Measurements from ENCODE around the gene TENM4.

TENM4 gene

DNA sequence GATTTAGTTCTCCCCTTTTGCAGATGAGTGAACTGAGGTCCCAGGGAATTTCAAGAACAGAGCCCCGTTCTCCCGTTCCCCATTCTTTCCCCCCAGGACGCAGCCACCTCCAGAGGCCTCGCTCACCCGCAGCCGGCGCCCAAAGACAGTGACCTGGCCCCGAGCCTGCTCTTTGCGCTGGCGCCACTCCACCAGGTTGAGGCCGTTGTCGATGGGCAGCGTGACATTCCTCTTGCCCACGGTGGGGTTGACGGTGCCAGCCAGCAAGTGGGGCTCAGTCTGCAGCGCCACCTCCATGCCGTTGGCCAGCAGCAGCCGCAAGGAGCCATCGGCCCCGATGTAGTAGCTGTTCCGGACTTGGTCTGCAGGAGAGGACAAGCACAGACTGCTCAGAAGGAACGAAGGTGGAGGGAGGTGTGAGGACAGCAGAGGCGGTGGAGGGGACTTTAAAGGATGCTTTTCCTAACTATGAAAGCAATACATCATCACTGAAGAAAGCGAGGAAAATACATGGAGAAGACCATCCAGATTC lies 764.7 kb downstream of the TENM4 start:
- H3K4me3 ChIP-seq (ENCODE audit: low read depth, low read length) = no peak overlapping the region
- H3K4me1 ChIP-seq (ENCODE audit: control insufficient read depth, insufficient read depth, low read length, unreplicated experiment) = no peaks in the 10 kb centered on the region
- H3K36me3 ChIP-seq (ENCODE audit: insufficient read depth, low read length) = no peaks in the 10 kb centered on the region
- no peaks in the 10 kb centered on the region for H3K27me3 ChIP-seq (ENCODE audit: insufficient read depth, low read length)
- no peaks in the 10 kb centered on the region for H3K79me2 ChIP-seq (ENCODE audit: control insufficient read depth, insufficient read depth, low read length, unreplicated experiment)
- no peak overlapping the region for H3K27ac ChIP-seq (ENCODE audit: low read depth, low read length)
- H2AFZ ChIP-seq (ENCODE audit: low read length, unreplicated experiment) = no peak overlapping the region

DNA sequence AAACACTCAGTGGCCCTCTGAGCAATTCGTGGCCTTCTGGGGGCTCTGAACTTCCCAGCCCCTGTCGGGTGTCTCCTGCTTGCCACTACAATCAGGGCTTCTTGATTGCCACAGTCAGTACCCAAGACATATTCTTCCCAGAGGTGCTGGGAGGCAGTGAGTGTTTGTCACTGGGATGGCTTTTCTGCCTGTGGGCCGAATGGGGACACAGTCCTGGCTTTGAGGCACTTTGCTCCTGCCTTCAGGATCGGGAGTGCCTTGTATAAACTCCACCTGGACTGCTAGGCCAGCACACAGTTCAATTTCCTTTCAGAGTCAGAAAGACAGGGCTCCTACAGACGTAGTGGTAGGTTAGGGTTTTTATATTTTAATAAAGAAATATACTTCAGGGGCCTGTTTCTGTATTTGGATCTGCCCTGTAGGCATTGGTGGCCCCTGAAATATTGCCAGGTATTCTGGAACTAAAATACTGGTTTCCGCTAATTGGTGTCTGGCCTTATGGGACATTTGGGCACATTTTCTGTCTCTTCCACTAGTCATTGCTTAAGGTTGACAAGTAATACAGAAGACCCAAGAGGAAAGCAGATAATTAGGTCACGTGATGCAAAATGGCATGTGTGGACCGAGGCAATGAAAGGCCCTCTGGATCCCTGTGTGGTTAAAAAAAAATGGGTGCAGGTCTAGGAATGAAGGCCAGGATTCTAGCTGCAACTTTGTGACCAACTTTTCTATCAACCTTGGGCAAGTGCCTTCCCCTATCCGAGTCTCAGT lies 767.8 kb downstream of the TENM4 start:
- no peak overlapping the region for H3K4me3 ChIP-seq (ENCODE audit: low read depth, low read length)
- no peak overlapping the region for H3K27ac ChIP-seq (ENCODE audit: low read depth, low read length)
- H2AFZ ChIP-seq (ENCODE audit: low read length, unreplicated experiment) = no peak overlapping the region
- H3K4me1 ChIP-seq (ENCODE audit: control insufficient read depth, insufficient read depth, low read length, unreplicated experiment) = no peaks in the 10 kb centered on the region
- H3K27me3 ChIP-seq (ENCODE audit: insufficient read depth, low read length) = no peaks in the 10 kb centered on the region
- H3K79me2 ChIP-seq (ENCODE audit: control insufficient read depth, insufficient read depth, low read length, unreplicated experiment) = no peaks in the 10 kb centered on the region
- no peaks in the 10 kb centered on the region for H3K36me3 ChIP-seq (ENCODE audit: insufficient read depth, low read length)

DNA sequence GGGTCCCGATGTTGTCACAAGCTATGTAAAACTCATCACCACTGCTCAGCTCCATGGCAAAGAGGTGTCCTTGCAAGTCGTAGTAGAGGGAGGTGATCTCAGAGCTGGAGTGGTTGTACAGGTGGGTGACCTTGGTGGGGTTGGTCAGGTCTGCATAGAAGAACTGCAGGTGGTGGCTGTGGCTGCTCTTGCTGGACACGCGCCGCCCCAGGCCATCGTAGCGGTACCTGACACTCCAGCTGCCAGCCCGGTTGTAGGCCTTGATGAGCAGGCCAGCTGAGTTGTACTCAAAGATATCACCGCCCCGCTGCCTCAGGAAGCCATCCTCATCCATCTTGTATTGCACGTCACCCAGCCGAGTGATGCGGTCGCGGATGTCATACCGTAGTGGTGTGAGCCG lies 771.6 kb downstream of the TENM4 start:
- H3K27me3 ChIP-seq (ENCODE audit: insufficient read depth, low read length) = no peaks in the 10 kb centered on the region
- no peaks in the 10 kb centered on the region for H3K36me3 ChIP-seq (ENCODE audit: insufficient read depth, low read length)
- no peak overlapping the region for H3K27ac ChIP-seq (ENCODE audit: low read depth, low read length)
- H3K4me3 ChIP-seq (ENCODE audit: low read depth, low read length) = no peak overlapping the region
- H3K79me2 ChIP-seq (ENCODE audit: control insufficient read depth, insufficient read depth, low read length, unreplicated experiment) = no peaks in the 10 kb centered on the region
- H2AFZ ChIP-seq (ENCODE audit: low read length, unreplicated experiment) = no peak overlapping the region
- H3K4me1 ChIP-seq (ENCODE audit: control insufficient read depth, insufficient read depth, low read length, unreplicated experiment) = no peaks in the 10 kb centered on the region

DNA sequence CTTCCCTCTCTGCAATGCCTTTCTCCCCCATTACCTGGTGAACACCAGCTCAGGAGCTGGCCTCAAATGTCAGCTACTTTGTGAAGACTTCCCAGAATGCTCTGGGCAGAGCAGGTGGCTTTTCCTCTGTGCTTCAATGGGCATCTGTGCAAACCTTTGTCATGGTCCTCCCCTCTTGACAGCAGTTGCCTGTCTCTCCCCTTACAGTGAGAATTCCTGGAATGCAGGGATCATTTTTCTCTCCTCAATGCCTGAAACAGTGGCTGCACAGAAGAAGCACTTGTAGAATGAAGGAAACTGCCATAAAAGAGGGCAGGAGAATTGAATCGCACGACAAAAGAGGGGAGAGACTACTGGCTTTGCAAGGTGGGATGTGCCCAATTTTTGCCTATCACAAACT lies 773.4 kb downstream of the TENM4 start:
- no peaks in the 10 kb centered on the region for H3K27me3 ChIP-seq (ENCODE audit: insufficient read depth, low read length)
- H3K36me3 ChIP-seq (ENCODE audit: insufficient read depth, low read length) = no peaks in the 10 kb centered on the region
- H2AFZ ChIP-seq (ENCODE audit: low read length, unreplicated experiment) = no peak overlapping the region
- H3K4me1 ChIP-seq (ENCODE audit: control insufficient read depth, insufficient read depth, low read length, unreplicated experiment) = no peaks in the 10 kb centered on the region
- no peaks in the 10 kb centered on the region for H3K79me2 ChIP-seq (ENCODE audit: control insufficient read depth, insufficient read depth, low read length, unreplicated experiment)
- no peak overlapping the region for H3K4me3 ChIP-seq (ENCODE audit: low read depth, low read length)
- no peak overlapping the region for H3K27ac ChIP-seq (ENCODE audit: low read depth, low read length)

DNA sequence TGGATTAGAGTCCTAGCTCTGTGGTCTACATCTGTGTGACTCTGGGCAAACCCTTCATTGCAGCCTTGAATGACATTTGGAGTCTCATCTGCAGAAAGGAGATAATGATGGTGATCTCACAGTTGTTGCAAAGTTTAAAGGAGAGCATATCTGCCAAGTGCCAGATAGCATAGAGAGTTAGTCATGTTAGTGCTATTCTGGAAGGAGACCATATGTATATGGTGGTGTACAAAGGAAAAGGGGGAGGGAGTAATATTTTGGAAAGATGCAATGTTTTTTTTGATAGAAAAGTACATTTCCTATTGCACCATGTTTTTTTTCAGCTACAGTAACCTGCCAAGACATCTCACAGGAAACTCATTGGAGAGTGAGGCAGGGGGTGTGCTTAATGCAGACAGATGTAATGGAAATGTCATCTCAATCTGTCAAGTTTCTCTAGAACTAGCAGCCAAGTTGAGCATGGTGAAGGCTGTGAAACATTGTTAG lies 774.1 kb downstream of the TENM4 start:
- Histone ChIP-seq H3K27me3 (ENCODE audit: insufficient read depth, low read length) (no peaks in the 10 kb centered on the region), H3K4me1 (ENCODE audit: control insufficient read depth, insufficient read depth, low read length, unreplicated experiment) (no peaks in the 10 kb centered on the region), H3K79me2 (ENCODE audit: control insufficient read depth, insufficient read depth, low read length, unreplicated experiment) (no peaks in the 10 kb centered on the region), H3K36me3 (ENCODE audit: insufficient read depth, low read length) (no peaks in the 10 kb centered on the region), H3K27ac (ENCODE audit: low read depth, low read length) (no peak overlapping the region), H2AFZ (ENCODE audit: low read length, unreplicated experiment) (no peak overlapping the region), H3K4me3 (ENCODE audit: low read depth, low read length) (no peak overlapping the region)

DNA sequence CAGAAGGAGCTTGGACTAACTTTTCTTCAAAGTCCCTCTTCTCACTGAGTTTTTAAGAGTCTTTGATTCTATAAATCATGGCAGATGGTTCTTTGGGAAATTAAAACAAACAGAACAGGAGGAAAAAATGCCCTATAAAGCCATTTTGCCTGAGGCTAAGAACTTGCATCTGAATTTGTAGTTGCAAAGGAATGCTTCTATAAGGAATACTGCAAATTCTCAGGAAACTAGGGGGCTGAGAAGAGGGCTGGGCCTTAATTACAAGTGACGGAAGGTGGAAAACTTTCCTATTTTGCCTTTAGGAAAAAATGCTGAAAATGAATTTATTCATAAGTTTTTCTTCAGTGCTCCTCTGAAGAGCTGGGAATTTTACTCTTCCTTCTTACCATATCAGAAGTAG lies 776.2 kb downstream of the TENM4 start:
- H3K27me3 ChIP-seq (ENCODE audit: insufficient read depth, low read length) = no peaks in the 10 kb centered on the region
- no peak overlapping the region for H3K27ac ChIP-seq (ENCODE audit: low read depth, low read length)
- H3K36me3 ChIP-seq (ENCODE audit: insufficient read depth, low read length) = no peaks in the 10 kb centered on the region
- H2AFZ ChIP-seq (ENCODE audit: low read length, unreplicated experiment) = no peak overlapping the region
- H3K4me3 ChIP-seq (ENCODE audit: low read depth, low read length) = no peak overlapping the region
- no peaks in the 10 kb centered on the region for H3K79me2 ChIP-seq (ENCODE audit: control insufficient read depth, insufficient read depth, low read length, unreplicated experiment)
- no peaks in the 10 kb centered on the region for H3K4me1 ChIP-seq (ENCODE audit: control insufficient read depth, insufficient read depth, low read length, unreplicated experiment)

DNA sequence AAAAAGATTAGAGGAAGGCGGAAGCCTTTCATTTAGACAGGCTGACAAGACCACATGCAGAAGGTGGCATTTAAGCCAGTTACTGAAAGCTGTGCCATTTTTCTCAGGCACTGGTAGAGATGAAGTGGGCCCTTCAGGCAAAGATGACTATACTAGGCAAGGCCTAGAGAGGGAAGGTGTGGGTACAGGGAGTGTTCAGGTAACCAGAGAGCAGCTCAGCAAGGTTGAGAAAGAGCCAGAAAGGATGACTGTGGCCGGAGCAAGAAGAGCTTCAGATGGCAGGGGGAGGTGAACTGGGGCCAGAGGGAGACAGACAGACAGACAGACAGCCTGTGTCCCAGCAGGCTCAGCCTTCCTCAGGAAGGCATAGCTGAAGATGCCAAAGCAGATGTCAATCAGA lies 778.0 kb downstream of the TENM4 start:
- no peaks in the 10 kb centered on the region for H3K27me3 ChIP-seq (ENCODE audit: insufficient read depth, low read length)

DNA sequence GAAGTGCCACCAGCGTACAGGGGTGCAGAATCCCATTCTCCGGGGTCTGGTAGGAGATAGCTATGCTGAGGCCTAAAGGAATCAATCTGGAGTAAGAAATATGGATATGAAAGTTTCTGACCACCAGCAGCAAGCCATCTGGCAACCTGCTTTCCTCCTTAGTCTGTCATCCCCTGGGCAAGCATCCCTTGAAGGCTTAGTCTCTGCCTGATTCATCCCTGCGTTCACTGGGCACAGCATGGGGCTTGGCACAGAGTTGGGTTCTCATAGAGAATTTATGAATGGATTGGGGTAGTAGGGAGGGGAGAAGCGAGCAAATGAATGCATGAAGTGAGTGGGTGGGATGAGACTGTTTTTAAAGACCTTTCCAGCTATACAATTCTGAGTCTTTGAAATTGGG lies 780.4 kb downstream of the TENM4 start:
- Histone ChIP-seq H3K36me3 (ENCODE audit: insufficient read depth, low read length) (no peaks in the 10 kb centered on the region), H3K27me3 (ENCODE audit: insufficient read depth, low read length) (no peaks in the 10 kb centered on the region), H3K4me3 (ENCODE audit: low read depth, low read length) (no peak overlapping the region)

More for the DNA sequence above, 778.0 kb downstream of the TENM4 start:
- Histone ChIP-seq H3K36me3 (ENCODE audit: insufficient read depth, low read length) (no peaks in the 10 kb centered on the region), H3K79me2 (ENCODE audit: control insufficient read depth, insufficient read depth, low read length, unreplicated experiment) (no peaks in the 10 kb centered on the region), H3K4me1 (ENCODE audit: control insufficient read depth, insufficient read depth, low read length, unreplicated experiment) (no peaks in the 10 kb centered on the region), H3K4me3 (ENCODE audit: low read depth, low read length) (no peak overlapping the region), H2AFZ (ENCODE audit: low read length, unreplicated experiment) (no peak overlapping the region), H3K27ac (ENCODE audit: low read depth, low read length) (no peak overlapping the region)

DNA sequence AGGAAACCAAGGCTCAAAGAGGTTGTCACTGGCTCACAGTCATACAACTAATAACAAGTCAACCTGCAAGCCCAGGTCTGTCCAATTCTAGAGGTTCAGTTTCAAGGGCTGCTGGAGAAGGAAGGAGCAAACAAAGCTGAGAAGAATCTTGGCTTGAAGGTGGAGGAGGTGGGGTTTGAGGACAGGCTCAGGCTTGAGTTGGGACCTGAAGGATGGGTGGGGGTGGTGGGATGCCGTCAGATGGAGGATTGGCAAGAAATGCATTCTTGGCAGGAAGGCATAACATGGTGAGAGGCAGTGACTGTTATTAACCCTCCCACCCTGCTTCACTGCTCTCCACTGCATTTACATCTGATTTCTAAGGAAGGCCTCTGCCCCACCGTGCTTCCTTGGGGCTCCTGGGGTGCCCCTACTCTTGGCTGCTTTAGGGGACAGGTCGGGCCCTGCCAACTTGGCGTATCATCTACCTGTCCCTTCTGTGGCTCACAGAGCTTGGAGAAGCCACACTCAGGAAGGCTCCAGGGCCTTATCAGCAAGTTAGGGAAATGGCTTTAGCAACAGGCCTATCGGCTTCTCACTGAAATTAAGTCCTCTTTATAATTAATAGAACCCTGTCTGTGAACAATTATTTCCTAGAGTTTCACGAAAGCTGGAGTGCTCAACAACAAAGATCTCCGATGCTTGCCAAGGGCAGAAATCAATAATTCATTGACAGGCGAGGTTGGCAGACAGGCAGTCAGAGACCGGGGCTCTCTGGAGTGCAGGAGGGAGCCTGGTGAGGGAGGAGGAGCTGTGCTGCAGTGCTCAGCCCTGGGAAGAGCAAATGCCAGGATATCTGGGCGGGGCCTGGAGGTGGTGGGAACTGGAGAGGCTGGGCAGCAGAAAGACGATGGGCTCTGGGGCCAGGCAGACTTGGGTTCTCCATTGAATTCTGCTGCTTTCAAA lies 781.2 kb downstream of the TENM4 start:
- Histone ChIP-seq H3K27ac (ENCODE audit: low read depth, low read length) (no peak overlapping the region), H3K4me1 (ENCODE audit: control insufficient read depth, insufficient read depth, low read length, unreplicated experiment) (no peaks in the 10 kb centered on the region), H3K36me3 (ENCODE audit: insufficient read depth, low read length) (no peaks in the 10 kb centered on the region), H3K4me3 (ENCODE audit: low read depth, low read length) (no peak overlapping the region), H3K79me2 (ENCODE audit: control insufficient read depth, insufficient read depth, low read length, unreplicated experiment) (no peaks in the 10 kb centered on the region), H3K27me3 (ENCODE audit: insufficient read depth, low read length) (no peaks in the 10 kb centered on the region), H2AFZ (ENCODE audit: low read length, unreplicated experiment) (no peak overlapping the region)

More for the DNA sequence above, 780.4 kb downstream of the TENM4 start:
- Histone ChIP-seq H3K79me2 (ENCODE audit: control insufficient read depth, insufficient read depth, low read length, unreplicated experiment) (no peaks in the 10 kb centered on the region), H3K4me1 (ENCODE audit: control insufficient read depth, insufficient read depth, low read length, unreplicated experiment) (no peaks in the 10 kb centered on the region), H3K27ac (ENCODE audit: low read depth, low read length) (no peak overlapping the region), H2AFZ (ENCODE audit: low read length, unreplicated experiment) (no peak overlapping the region)

DNA sequence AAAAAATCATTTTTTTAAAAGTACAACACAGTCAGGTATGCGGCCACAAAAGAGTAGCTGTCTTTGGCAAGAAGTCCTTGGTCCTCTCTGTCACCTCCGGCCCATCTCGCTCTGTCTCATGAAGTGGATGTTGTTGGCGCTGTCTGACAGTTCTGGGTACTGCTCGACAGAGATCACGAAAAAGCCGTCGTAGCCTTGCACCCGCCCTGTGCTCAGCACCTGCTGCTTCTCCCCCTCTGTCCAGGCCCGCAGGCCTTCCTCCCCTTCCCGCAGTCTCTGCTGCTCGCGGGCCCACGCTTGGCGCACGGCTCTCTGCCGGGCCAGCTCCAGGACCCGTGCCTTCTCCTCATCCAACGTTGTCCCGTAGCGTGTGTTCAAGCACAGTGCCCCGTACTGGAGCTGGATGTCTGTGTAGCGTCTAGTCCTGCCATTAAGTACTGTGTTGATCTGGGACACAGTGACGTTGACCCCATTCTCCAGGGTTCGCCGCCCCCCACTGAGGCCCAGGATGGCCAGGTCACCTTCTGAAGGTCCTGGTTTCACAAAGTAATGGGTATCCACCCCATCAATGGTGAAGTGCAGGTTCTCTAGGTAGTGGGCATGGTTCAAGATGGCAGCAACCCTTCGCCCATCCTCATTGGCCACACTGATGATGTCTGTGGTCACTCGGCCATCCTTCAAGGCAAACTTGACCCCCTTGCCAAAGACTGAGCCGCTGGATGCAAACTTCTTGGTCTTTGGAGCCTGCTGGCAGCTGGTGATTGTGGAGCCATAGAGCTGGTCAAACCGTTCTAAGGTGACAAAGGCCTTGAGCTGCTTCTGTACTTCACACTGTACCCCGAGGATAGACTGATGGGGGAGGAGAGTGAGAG lies 782.6 kb downstream of the TENM4 start:
- H3K36me3 ChIP-seq (ENCODE audit: insufficient read depth, low read length) = no peaks in the 10 kb centered on the region
- no peaks in the 10 kb centered on the region for H3K4me1 ChIP-seq (ENCODE audit: control insufficient read depth, insufficient read depth, low read length, unreplicated experiment)
- H3K27me3 ChIP-seq (ENCODE audit: insufficient read depth, low read length) = no peaks in the 10 kb centered on the region
- no peak overlapping the region for H2AFZ ChIP-seq (ENCODE audit: low read length, unreplicated experiment)
- H3K4me3 ChIP-seq (ENCODE audit: low read depth, low read length) = no peak overlapping the region
- no peak overlapping the region for H3K27ac ChIP-seq (ENCODE audit: low read depth, low read length)
- no peaks in the 10 kb centered on the region for H3K79me2 ChIP-seq (ENCODE audit: control insufficient read depth, insufficient read depth, low read length, unreplicated experiment)
